Mesendoderm (in vitro differentiated cells): ENCODE data around the gene FDX1.
A peak's percentile ranks its signal among the peaks of the same experiment; 100 is the strongest.

ENCODE experiments used
- DNase-seq: peaks from one replicate; pipeline ENCODE4 v3.0.0; 2013
- H2AK5ac ChIP-seq: 2 replicates; pipeline ENCODE4 v1.6.1; 2013; ENCODE audit warnings: low read length, inconsistent platforms
- H2BK120ac ChIP-seq: 2 replicates; pipeline ENCODE4 v1.6.1; 2013; ENCODE audit warnings: low read depth, mild to moderate bottlenecking, low read length, moderate library complexity, mixed read lengths
- H2BK15ac ChIP-seq: replicated peaks from 2 replicates; pipeline ENCODE4 v1.6.1; 2013; ENCODE audit warnings: low read depth, mild to moderate bottlenecking, moderate library complexity
- H2BK5ac ChIP-seq: 2 replicates; pipeline ENCODE4 v1.6.1; 2013; ENCODE audit warnings: low read length, inconsistent platforms
- H3K18ac ChIP-seq: 2 replicates; pipeline ENCODE4 v1.6.1; 2013; ENCODE audit warnings: mild to moderate bottlenecking, low read length, mixed read lengths
- H3K23ac ChIP-seq: one replicate; pipeline ENCODE4 v1.6.1; 2013; ENCODE audit warnings: low read length
- H3K27ac ChIP-seq: 2 replicates; pipeline ENCODE4 v1.5.1; 2013; ENCODE audit warnings: low read depth, mild to moderate bottlenecking, inconsistent platforms, low read length, moderate library complexity
- H3K27me3 ChIP-seq: 2 replicates; pipeline ENCODE4 v1.6.1; 2013; ENCODE audit warnings: low read length, control low read depth, mild to moderate bottlenecking, inconsistent platforms; ENCODE audit not compliant: insufficient read depth, poor library complexity
- H3K36me3 ChIP-seq: 2 replicates; pipeline ENCODE4 v1.6.1; 2013; ENCODE audit warnings: low read length, inconsistent platforms; ENCODE audit not compliant: control insufficient read depth, insufficient read depth
- H3K4ac ChIP-seq: one replicate; pipeline ENCODE4 v1.6.1; 2013; ENCODE audit warnings: low read depth, mild to moderate bottlenecking, low read length, moderate library complexity
- H3K4me1 ChIP-seq: 2 replicates; pipeline ENCODE4 v1.6.1; 2013; ENCODE audit warnings: low read depth, low read length, inconsistent platforms; ENCODE audit not compliant: control insufficient read depth
- H3K4me2 ChIP-seq: 2 replicates; pipeline ENCODE4 v1.6.1; 2013; ENCODE audit warnings: low read length
- H3K4me3 ChIP-seq: 2 replicates; pipeline ENCODE4 v1.5.1; 2013; ENCODE audit warnings: mild to moderate bottlenecking, low read length
- H3K56ac ChIP-seq: one replicate; pipeline ENCODE4 v1.6.1; 2013; ENCODE audit warnings: low read length
- H3K79me1 ChIP-seq: 2 replicates; pipeline ENCODE4 v1.6.1; 2013; ENCODE audit warnings: low read length, inconsistent platforms
- H3K79me2 ChIP-seq: 2 replicates; pipeline ENCODE4 v1.6.1; 2013; ENCODE audit warnings: mild to moderate bottlenecking, low read length; ENCODE audit not compliant: control insufficient read depth, insufficient read depth
- H3K9ac ChIP-seq: 2 replicates; pipeline ENCODE4 v1.6.1; 2013; ENCODE audit warnings: low read length, inconsistent platforms
- H4K5ac ChIP-seq: one replicate; pipeline ENCODE4 v1.6.1; 2013; ENCODE audit warnings: low read length
- H4K8ac ChIP-seq: one replicate; pipeline ENCODE4 v1.6.1; 2013; ENCODE audit warnings: low read depth, mild to moderate bottlenecking, control low read depth, low read length, moderate library complexity
- WGBS: extraction: QIAGEN DNeasy Blood & Tissue Kit; methylation state at CpG from one replicate; pipeline ENCODE4 v1.1.7; 2013; ENCODE audit warnings: low lambda C conversion rate, missing lambda C conversion rate; ENCODE audit not compliant: insufficient coverage; ENCODE audit errors: extremely low coverage; 5-methylcytosine and 5-hydroxymethylcytosine counted together

The FDX1 gene

GRCh38 chr11:110432713-110433392 is 3.1 kb downstream of the FDX1 start:
- Histone ChIP-seq H3K4me2 (no peak overlapping the region), H3K56ac (no peak overlapping the region), H3K27ac (no peak overlapping the region), H2AK5ac (no peak overlapping the region), H4K5ac (no peak overlapping the region), H3K79me2 (peaks cover 17% of the 10 kb centered on the region), H4K8ac (no peak overlapping the region), H3K27me3 (no peaks in the 10 kb centered on the region), H2BK5ac (no peak overlapping the region), H3K4ac (peak overlapping the region; percentile 67), H3K23ac (no peak overlapping the region), H3K79me1 (peaks cover 7% of the 10 kb centered on the region), H3K4me1 (peaks cover 8% of the 10 kb centered on the region), H3K4me3 (no peak overlapping the region), H3K18ac (no peak overlapping the region), H2BK15ac (peak overlapping the region; percentile 61), H2BK120ac (peak overlapping the region; percentile 32), H3K36me3 (no peaks in the 10 kb centered on the region), H3K9ac (no peak overlapping the region)
- no peak for DNase-seq
- no CpG with 5 or more reads among the region's 7 CpGs for WGBS

- Histone ChIP-seq H2BK15ac (no peak overlapping the region), H3K56ac (no peak overlapping the region), H3K27me3 (no peaks in the 10 kb centered on the region), H2BK5ac (no peak overlapping the region), H3K4ac (no peak overlapping the region), H3K79me2 (peaks cover 17% of the 10 kb centered on the region), H3K4me2 (no peak overlapping the region), H3K23ac (no peak overlapping the region), H3K4me3 (no peak overlapping the region), H4K8ac (no peak overlapping the region), H3K79me1 (peaks cover 7% of the 10 kb centered on the region), H3K36me3 (no peaks in the 10 kb centered on the region), H3K27ac (no peak overlapping the region), H4K5ac (no peak overlapping the region), H2AK5ac (no peak overlapping the region), H2BK120ac (no peak overlapping the region), H3K18ac (no peak overlapping the region), H3K9ac (no peak overlapping the region), H3K4me1 (peaks cover 8% of the 10 kb centered on the region)
- WGBS, result no CpG with 5 or more reads among the region's 5 CpGs
- peak; percentile 35 for DNase-seq
These were observed 3.9 kb downstream of the FDX1 start for GRCh38 chr11:110433393-110434333.

GRCh38 chr11:110434952-110435779 is 5.4 kb downstream of the FDX1 start:
- Histone ChIP-seq H3K23ac (no peak overlapping the region), H3K79me1 (peaks cover 7% of the 10 kb centered on the region), H2BK5ac (no peak overlapping the region), H2BK120ac (no peak overlapping the region), H4K8ac (no peak overlapping the region), H3K4me1 (peaks cover 8% of the 10 kb centered on the region), H3K27me3 (no peaks in the 10 kb centered on the region), H2AK5ac (no peak overlapping the region), H2BK15ac (no peak overlapping the region), H3K56ac (no peak overlapping the region), H3K79me2 (peaks cover 17% of the 10 kb centered on the region), H4K5ac (no peak overlapping the region), H3K9ac (no peak overlapping the region), H3K4ac (no peak overlapping the region), H3K27ac (no peak overlapping the region), H3K4me3 (no peak overlapping the region), H3K18ac (no peak overlapping the region), H3K36me3 (no peaks in the 10 kb centered on the region), H3K4me2 (no peak overlapping the region)
- DNase-seq, result peak; percentile 46
- no CpG with 5 or more reads among the region's 8 CpGs for WGBS

GRCh38 chr11:110435780-110436717 is 6.3 kb downstream of the FDX1 start:
- no peaks in the 10 kb centered on the region for H3K27me3 ChIP-seq
- peaks cover 6% of the 10 kb centered on the region for H3K79me1 ChIP-seq
- H3K27ac ChIP-seq, result no peak overlapping the region
- no peak overlapping the region for H3K56ac ChIP-seq
- no peak overlapping the region for H2BK120ac ChIP-seq
- H3K18ac ChIP-seq, result no peak overlapping the region
- no peaks in the 10 kb centered on the region for H3K36me3 ChIP-seq
- H3K4me3 ChIP-seq, result no peak overlapping the region
- H3K4me1 ChIP-seq, result peaks cover 8% of the 10 kb centered on the region
- H4K8ac ChIP-seq, result no peak overlapping the region
- no peak for DNase-seq
- no peak overlapping the region for H2BK15ac ChIP-seq
- no peak overlapping the region for H3K23ac ChIP-seq
- H3K4ac ChIP-seq, result no peak overlapping the region
- no peak overlapping the region for H2BK5ac ChIP-seq
- no CpG with 5 or more reads among the region's 8 CpGs for WGBS
- H2AK5ac ChIP-seq, result no peak overlapping the region
- peaks cover 16% of the 10 kb centered on the region for H3K79me2 ChIP-seq
- no peak overlapping the region for H3K9ac ChIP-seq
- H4K5ac ChIP-seq, result no peak overlapping the region
- no peak overlapping the region for H3K4me2 ChIP-seq

- Histone ChIP-seq H2BK15ac (no peak overlapping the region), H3K27ac (no peak overlapping the region), H3K56ac (no peak overlapping the region), H4K5ac (no peak overlapping the region), H3K18ac (no peak overlapping the region), H3K4me1 (peaks cover 2% of the 10 kb centered on the region), H3K79me2 (peaks cover 5% of the 10 kb centered on the region), H3K9ac (no peak overlapping the region), H2BK5ac (no peak overlapping the region), H3K27me3 (no peaks in the 10 kb centered on the region), H2BK120ac (no peak overlapping the region), H3K4me2 (no peak overlapping the region), H3K36me3 (no peaks in the 10 kb centered on the region), H3K4ac (no peak overlapping the region), H4K8ac (no peak overlapping the region), H3K4me3 (no peak overlapping the region), H3K23ac (no peak overlapping the region), H2AK5ac (no peak overlapping the region), H3K79me1 (peaks cover 3% of the 10 kb centered on the region)
- WGBS, result no CpG with 5 or more reads among the region's 2 CpGs
- no peak for DNase-seq
These were observed 8.3 kb downstream of the FDX1 start for GRCh38 chr11:110438017-110438416.
